ENCODE results near the gene DNAH12.

Gene DNAH12

GRCh38 chr3:57544181-57545125 lies at the start of gene DNAH12:
TSS of gene DNAH12 (minus strand) at chr3:57544344. CDS start at chr3:57542870, 1,474 bp downstream.
- no peaks in the 10 kb centered on the region for H3K36me3 Mint-ChIP-seq
- peaks cover 9% of the 10 kb centered on the region for H3K4me1 Mint-ChIP-seq
- CTCF ChIA-PET = interaction anchor here (0.5 kb wide), 1 partner anchor 9 kb away, joined by 3 read pairs; no protein-coding TSS in a partner anchor
- peaks cover 6% of the 10 kb centered on the region for H3K27me3 Mint-ChIP-seq
- no peaks in the 10 kb centered on the region for H3K9me3 Mint-ChIP-seq
- DNase-seq = peak; percentile 38
- no peak within 1 kb of the TSS for H3K27ac Mint-ChIP-seq
- H3K4me3 Mint-ChIP-seq = no peak within 1 kb of the TSS

- Mint-ChIP-seq H3K36me3 (peaks cover 20% of the 10 kb centered on the region), H3K4me1 (peaks cover 34% of the 10 kb centered on the region), H3K9me3 (no peaks in the 10 kb centered on the region), H3K27ac (no peak overlapping the region), H3K27me3 (no peaks in the 10 kb centered on the region), H3K4me3 (no peak overlapping the region)
- CTCF ChIA-PET = no interaction called here
- DNase-seq = no peak
These were observed 48.2 kb upstream of the DNAH12 start for GRCh38 chr3:57592306-57592705.

GRCh38 chr3:57587905-57588304 lies 43.8 kb upstream of the DNAH12 start:
- Mint-ChIP-seq H3K9me3 (no peaks in the 10 kb centered on the region), H3K4me1 (peaks cover 10% of the 10 kb centered on the region), H3K4me3 (no peak overlapping the region), H3K27ac (no peak overlapping the region), H3K27me3 (no peaks in the 10 kb centered on the region), H3K36me3 (peaks cover 11% of the 10 kb centered on the region)
- DNase-seq = no peak
- CTCF ChIA-PET = no interaction called here

- no peak for DNase-seq
- H3K9me3 Mint-ChIP-seq = no peaks in the 10 kb centered on the region
- H3K4me3 Mint-ChIP-seq = no peak overlapping the region
- H3K27ac Mint-ChIP-seq = no peak overlapping the region
- H3K27me3 Mint-ChIP-seq = no peaks in the 10 kb centered on the region
- peaks cover 14% of the 10 kb centered on the region for H3K36me3 Mint-ChIP-seq
- peaks cover 4% of the 10 kb centered on the region for H3K4me1 Mint-ChIP-seq
- CTCF ChIA-PET = interaction anchor here (0.7 to 1.0 kb wide), 2 partner anchors 9 to 417 kb away, joined by 3 read pairs; no protein-coding TSS in a partner anchor
These were observed 42.6 kb upstream of the DNAH12 start for GRCh38 chr3:57586778-57587177.

GRCh38 chr3:57583544-57583943 lies 39.4 kb upstream of the DNAH12 start:
- Mint-ChIP-seq H3K27me3 (no peaks in the 10 kb centered on the region), H3K4me1 (peaks cover 2% of the 10 kb centered on the region), H3K4me3 (no peak overlapping the region), H3K27ac (no peak overlapping the region), H3K9me3 (no peaks in the 10 kb centered on the region), H3K36me3 (peaks cover 20% of the 10 kb centered on the region)
- CTCF ChIA-PET = no interaction called here
- DNase-seq = no peak

- Mint-ChIP-seq H3K4me3 (no peak overlapping the region), H3K4me1 (no peaks in the 10 kb centered on the region), H3K9me3 (no peaks in the 10 kb centered on the region), H3K27ac (no peak overlapping the region), H3K36me3 (peaks cover 23% of the 10 kb centered on the region), H3K27me3 (no peaks in the 10 kb centered on the region)
- CTCF ChIA-PET = no interaction called here
- no peak for DNase-seq
These were observed 38.5 kb upstream of the DNAH12 start for GRCh38 chr3:57582474-57583168.

- Mint-ChIP-seq H3K4me1 (peaks cover 4% of the 10 kb centered on the region), H3K27ac (no peak overlapping the region), H3K27me3 (no peaks in the 10 kb centered on the region), H3K36me3 (peaks cover 40% of the 10 kb centered on the region), H3K9me3 (no peaks in the 10 kb centered on the region), H3K4me3 (no peak overlapping the region)
- CTCF ChIA-PET = interaction anchor here (1.2 to 1.5 kb wide), 2 partner anchors 181 to 275 kb away, joined by 3 to 4 read pairs; no protein-coding TSS in a partner anchor
- DNase-seq = no peak
These were observed 33.7 kb upstream of the DNAH12 start for GRCh38 chr3:57577801-57578200.

- Mint-ChIP-seq H3K36me3 (peaks cover 47% of the 10 kb centered on the region), H3K27ac (no peak overlapping the region), H3K9me3 (no peaks in the 10 kb centered on the region), H3K4me3 (no peak overlapping the region), H3K4me1 (peaks cover 4% of the 10 kb centered on the region), H3K27me3 (no peaks in the 10 kb centered on the region)
- no peak for DNase-seq
- CTCF ChIA-PET = no interaction called here
These were observed 32.0 kb upstream of the DNAH12 start for GRCh38 chr3:57575966-57576626.

- no peak overlapping the region for H3K27ac Mint-ChIP-seq
- CTCF ChIA-PET = no interaction called here
- no peak for DNase-seq
These were observed 28.0 kb upstream of the DNAH12 start for GRCh38 chr3:57572096-57572495.

GRCh38 chr3:57570878-57571277 lies 26.7 kb upstream of the DNAH12 start:
- no peak for DNase-seq
- CTCF ChIA-PET = interaction anchor here (0.8 kb wide), 1 partner anchor 15 kb away, joined by 4 read pairs; the partner anchor contains the start of gene PDE12
- Mint-ChIP-seq H3K4me3 (no peak overlapping the region), H3K27me3 (no peaks in the 10 kb centered on the region), H3K36me3 (peaks cover 52% of the 10 kb centered on the region), H3K4me1 (no peaks in the 10 kb centered on the region), H3K9me3 (no peaks in the 10 kb centered on the region), H3K27ac (no peak overlapping the region)

More at GRCh38 chr3:57572096-57572495, 28.0 kb upstream of the DNAH12 start:
- peaks cover 2% of the 10 kb centered on the region for H3K4me1 Mint-ChIP-seq
- H3K27me3 Mint-ChIP-seq = no peaks in the 10 kb centered on the region
- no peaks in the 10 kb centered on the region for H3K9me3 Mint-ChIP-seq
- H3K36me3 Mint-ChIP-seq = peaks cover 51% of the 10 kb centered on the region
- no peak overlapping the region for H3K4me3 Mint-ChIP-seq

- Mint-ChIP-seq H3K4me3 (no peak overlapping the region), H3K9me3 (no peaks in the 10 kb centered on the region), H3K27ac (no peak overlapping the region), H3K36me3 (peaks cover 50% of the 10 kb centered on the region), H3K4me1 (no peaks in the 10 kb centered on the region), H3K27me3 (no peaks in the 10 kb centered on the region)
- no peak for DNase-seq
- CTCF ChIA-PET = no interaction called here
These were observed 25.8 kb upstream of the DNAH12 start for GRCh38 chr3:57569859-57570450.

- Mint-ChIP-seq H3K27ac (peak overlapping the region; percentile 19), H3K4me3 (peak overlapping the region; percentile 9), H3K4me1 (peaks cover 48% of the 10 kb centered on the region), H3K36me3 (peaks cover 39% of the 10 kb centered on the region), H3K9me3 (no peaks in the 10 kb centered on the region), H3K27me3 (no peaks in the 10 kb centered on the region)
- CTCF ChIA-PET = interaction anchor here (1.8 kb wide), 1 partner anchor 162 kb away, joined by 5 read pairs; no protein-coding TSS in a partner anchor
- no peak for DNase-seq
These were observed 15.4 kb upstream of the DNAH12 start for GRCh38 chr3:57559526-57559925.

- peak; percentile 65 for DNase-seq
- H3K27ac Mint-ChIP-seq = peak overlapping the region; percentile 98
- peaks cover 33% of the 10 kb centered on the region for H3K36me3 Mint-ChIP-seq
- peak overlapping the region; percentile 96 for H3K4me3 Mint-ChIP-seq
- no peaks in the 10 kb centered on the region for H3K9me3 Mint-ChIP-seq
- peaks cover 44% of the 10 kb centered on the region for H3K4me1 Mint-ChIP-seq
- CTCF ChIA-PET = interaction anchor here (1.0 kb wide), 1 partner anchor 159 kb away, joined by 3 read pairs; no protein-coding TSS in a partner anchor
- H3K27me3 Mint-ChIP-seq = no peaks in the 10 kb centered on the region
These were observed 13.0 kb upstream of the DNAH12 start for GRCh38 chr3:57557085-57557537.

Measured in activated naive CD4-positive, alpha-beta T cell treated with anti-CD3 and anti-CD28 coated beads, Interleukin-2, amount 10 ng/mL, durations not matched to agents 7 days and 5 days (primary cell).